Astrocyte (in vitro differentiated cells and primary cell): ENCODE results near the gene CEBPG.

Experiments
- CTCF ChIP-seq: IDR thresholded peaks from 2 replicates; pipeline ENCODE4 v1.5.1; 2011; ENCODE audit warnings: low read depth, mild to moderate bottlenecking, inconsistent platforms, low read length, moderate library complexity; ENCODE audit not compliant: insufficient read depth
- EZH2 ChIP-seq: IDR thresholded peaks from 2 replicates; pipeline ENCODE4 v1.6.1; 2012; ENCODE audit warnings: mild to moderate bottlenecking, low read length, inconsistent platforms; ENCODE audit not compliant: insufficient read depth

GRCh38 chr19:33390101-33390907 lies 16.8 kb downstream of the CEBPG start:
- TF ChIP-seq EZH2 (no peak), CTCF (no peak)
